NCI-H748 (cell line): ENCODE data around the gene XPNPEP3.

Experiments
- DNase-seq: peaks from one replicate; lab custom pipeline; 2025; ENCODE audit not compliant: unreplicated experiment; lab: John Stamatoyannopoulos, UW

Gene XPNPEP3

DNA sequence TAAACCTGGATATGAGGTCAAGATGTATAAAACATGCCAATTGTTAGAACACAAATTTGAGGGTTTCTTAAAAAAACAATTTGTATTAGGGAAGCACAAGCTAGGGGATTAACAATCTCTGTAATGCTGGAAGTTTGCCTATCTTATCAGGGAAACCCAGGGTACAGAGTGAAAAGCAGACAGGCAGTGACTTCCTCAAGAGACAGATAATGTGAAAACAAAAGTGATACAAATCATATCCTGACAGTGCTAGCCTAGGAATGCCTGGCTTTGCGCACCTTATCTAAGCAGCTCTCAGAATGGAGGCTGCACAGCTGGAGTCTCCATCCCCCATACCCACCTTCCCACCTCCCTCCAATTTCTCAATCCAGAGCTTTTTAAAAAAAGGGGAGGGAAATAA, 71.7 kb downstream of the XPNPEP3 start:
- no peak for DNase-seq

DNA sequence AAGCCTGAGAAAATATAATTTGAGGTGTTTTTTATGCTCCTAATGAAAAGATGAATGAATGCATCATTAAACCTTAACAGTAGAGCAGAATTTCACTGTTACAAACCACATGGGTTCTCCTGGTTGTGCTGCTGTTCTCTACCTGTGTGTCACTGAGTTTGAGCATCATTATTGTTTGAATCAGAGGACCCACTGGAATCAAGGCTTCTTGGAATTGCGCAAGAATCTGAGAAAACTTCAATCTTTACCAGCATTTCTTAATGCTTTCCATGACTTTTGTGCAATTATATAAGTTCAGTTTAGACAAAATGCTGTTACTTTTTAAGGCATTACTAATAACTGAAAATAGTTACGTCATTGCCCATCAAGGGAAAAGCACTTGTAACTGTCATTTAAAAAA, 75.4 kb downstream of the XPNPEP3 start:
- DNase-seq: no peak

GRCh38 chr22:40939202-40939601, 82.3 kb downstream of the XPNPEP3 start:
- no peak for DNase-seq

- peak; percentile 98 for DNase-seq
These were observed 94.2 kb downstream of the XPNPEP3 start, which contains the start of gene RBX1 for GRCh38 chr22:40950962-40951794. Gene RBX1 (plus strand): TSS chr22:40951378. CDS start chr22:40951399, 21 bp downstream.

DNA sequence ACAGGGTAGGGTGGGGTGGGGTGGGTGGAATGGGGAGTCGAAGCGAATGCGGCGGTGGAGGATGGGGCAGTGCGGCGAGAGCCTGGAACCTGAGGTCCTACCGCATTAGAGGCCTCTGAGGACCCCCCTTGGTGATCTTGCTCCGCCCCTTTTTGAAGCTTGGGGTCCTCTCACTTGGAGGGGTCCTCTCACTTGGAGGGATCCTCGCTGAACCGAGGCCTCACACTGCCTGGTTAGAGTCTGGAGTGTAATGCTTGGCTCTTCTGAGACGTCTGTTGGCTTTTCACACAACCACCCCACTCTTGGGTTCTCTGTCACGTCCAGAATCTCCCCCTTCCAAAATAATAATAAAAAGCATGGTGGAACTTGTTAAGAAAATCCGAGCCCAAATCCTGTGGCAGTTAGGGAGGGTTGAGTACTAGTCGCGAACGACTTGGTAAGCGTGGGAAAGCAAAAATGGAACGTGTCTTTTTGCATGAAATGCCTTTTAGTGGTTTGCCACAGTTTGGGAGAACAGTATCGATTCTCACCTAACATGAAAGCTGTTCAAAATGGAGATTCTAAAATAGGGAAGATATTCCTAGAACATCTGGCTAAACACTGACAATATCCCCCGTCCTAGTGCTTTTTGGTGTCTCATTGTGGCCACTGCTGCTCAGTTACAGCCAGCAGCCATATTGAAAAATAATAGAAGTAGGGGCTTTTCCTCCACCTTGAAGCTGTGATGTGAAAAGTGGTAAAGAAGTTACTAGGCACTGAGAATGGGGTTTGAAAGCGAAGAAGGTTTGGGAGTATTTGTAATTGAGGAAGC, 95.1 kb downstream of the XPNPEP3 start:
- peak; percentile 42 for DNase-seq

DNA sequence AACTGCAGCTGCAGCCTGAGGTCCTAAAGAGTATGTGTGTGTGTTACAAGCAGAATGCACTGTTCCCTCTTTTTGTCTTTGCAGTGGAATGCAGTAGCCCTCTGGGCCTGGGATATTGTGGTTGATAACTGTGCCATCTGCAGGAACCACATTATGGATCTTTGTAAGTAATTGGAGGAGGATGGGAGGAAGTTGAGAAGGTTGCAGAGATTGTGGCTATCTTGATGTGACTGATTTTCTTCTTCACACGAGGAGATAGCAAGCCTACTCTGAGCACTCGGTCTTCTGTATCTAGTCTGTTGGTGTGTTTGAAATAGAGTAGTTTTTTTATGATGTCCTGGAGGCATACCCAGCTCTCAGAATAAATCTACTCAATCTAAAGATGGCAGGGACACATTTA, 96.5 kb downstream of the XPNPEP3 start:
- DNase-seq: no peak

- DNase-seq: no peak
These were observed 97.2 kb downstream of the XPNPEP3 start for GRCh38 chr22:40954113-40954512.

- no peak for DNase-seq
These were observed 98.6 kb downstream of the XPNPEP3 start for GRCh38 chr22:40955571-40955970.

DNA sequence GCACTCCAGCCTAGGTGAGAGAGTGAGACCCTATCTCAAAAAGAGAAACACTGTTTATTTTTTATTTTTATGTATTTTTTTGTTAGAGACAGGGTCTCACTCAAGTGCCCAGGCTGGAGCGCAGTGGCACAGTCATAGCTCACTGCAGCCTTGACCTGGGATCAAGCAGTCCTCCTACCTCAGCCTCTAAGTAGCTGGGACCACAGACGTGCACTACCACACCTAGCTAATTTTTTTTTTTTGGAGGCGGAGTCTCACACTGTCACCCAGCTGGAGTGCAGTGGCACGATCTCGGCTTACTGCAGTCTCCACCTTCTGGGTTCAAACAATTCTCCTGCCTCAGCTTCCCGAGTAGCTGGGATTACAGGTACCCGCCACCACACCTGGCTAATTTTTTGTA, 100.7 kb downstream of the XPNPEP3 start:
- DNase-seq: no peak

- no peak for DNase-seq
These were observed 101.4 kb downstream of the XPNPEP3 start for GRCh38 chr22:40958299-40958698.

- DNase-seq: no peak
These were observed 103.2 kb downstream of the XPNPEP3 start for GRCh38 chr22:40960145-40960544.

DNA sequence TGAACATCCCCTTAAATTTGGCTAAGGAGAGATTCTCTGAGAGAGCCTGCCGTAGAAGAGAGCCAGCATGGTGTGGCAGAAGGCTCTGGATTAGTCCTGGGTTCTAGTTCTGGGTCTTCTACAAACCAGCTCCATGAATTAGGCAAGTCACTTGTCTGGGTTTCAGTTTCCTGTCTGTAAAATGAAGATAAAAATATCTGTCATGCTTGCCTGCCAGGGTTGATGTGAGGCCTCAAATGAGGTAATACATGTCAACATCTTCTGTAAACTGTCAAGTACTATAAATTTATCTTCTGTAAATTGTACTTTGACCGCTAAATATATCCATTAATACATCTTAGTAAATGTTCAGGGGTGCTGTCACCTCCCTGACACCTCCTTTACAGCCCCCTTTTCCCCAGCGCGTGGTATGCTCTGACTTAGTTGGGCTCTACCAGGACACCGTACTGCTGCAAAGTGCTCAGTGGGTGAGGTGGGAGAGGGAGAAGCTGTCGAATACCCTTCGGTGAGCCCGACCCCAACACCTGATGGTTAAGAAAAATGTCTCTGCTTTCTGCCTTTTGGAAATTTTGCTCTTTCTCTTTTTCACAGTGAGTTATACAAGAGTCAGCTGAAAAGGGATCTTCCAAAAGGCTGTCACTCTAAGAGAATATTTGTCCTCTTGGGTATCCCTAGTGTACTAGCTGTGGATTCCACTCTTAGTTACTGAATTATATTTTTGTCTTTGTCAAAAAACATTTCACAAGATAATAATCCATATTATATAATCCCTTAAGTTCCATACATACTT, 109.2 kb downstream of the XPNPEP3 start:
- DNase-seq: no peak

DNA sequence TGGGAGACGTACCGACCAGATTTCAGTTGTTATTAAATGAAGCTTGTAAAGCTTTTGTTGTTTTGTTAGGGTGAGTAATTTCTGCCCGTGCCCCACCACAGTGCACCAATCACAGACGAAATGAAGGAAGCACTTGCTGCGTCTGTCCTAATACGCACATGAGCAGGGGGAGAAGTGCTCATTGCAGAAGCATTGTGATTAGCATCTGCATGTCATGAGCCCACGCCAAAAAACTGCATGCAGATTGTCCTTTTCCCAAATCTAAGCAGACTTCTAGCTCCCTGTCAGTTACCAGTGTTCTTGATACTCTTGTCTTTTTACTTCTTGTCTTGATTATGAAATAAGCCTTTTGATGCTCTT, 109.8 kb downstream of the XPNPEP3 start:
- DNase-seq: no peak

- DNase-seq: no peak
These were observed 110.3 kb downstream of the XPNPEP3 start for GRCh38 chr22:40967111-40967760.

DNA sequence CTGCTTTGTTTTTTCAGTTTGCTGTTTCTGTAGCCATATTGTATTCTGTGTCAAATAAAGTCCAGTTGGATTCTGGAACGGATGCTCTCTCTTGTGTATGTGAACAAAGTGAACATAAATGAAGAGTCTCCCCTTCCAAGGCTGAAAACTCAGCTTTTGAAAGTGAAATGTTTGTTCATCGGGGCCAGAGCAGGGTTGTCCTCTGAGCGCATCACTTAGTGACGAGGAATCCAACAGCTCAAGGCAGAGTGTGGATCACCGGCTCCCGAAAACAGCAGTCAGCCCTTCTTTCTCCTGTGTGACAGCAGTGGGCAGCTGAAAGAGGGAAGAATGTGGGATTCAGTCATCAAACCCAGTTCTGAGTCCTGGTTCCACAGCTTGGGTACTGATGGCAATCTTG, 115.6 kb downstream of the XPNPEP3 start:
- no peak for DNase-seq

DNA sequence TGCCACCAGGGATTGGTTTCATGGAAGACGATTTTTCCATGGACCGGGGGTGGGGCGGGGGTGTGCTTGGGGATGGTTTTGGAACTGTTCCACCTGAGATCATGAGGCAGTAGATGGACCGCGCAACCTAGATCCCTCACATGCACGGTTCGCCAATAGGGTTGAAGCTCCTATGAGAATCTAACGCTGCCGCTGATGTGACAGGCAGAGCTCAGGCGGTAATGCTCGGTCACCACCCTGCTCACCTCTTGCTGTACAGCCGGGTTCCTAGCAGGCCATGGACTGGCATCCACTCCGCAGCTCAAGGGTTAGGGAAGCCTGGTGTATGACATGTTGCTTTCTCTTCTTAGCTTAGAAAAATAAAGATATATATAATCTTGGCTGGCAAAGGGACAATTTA, 116.2 kb downstream of the XPNPEP3 start:
- DNase-seq: no peak

DNA sequence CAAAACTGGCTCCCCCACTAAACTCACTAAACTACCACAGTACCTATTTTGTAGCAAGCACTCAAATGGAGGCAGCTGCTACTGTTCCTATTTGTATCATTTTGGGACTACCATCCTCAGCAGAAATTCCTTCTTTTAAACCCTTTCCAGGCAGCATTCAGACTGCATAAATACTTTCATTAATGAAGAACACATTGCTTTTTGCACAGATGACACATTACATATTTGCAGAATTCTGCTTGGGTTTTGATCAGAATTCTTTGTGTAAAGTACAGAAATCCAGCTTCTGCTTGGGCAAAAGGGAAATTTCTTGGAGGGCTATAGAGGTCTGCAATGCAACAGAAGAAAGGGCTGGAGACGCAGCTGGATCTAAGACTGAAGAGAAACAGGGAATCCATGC, 118.4 kb downstream of the XPNPEP3 start:
- no peak for DNase-seq

- DNase-seq: no peak
These were observed 120.1 kb downstream of the XPNPEP3 start for GRCh38 chr22:40976866-40977700.

DNA sequence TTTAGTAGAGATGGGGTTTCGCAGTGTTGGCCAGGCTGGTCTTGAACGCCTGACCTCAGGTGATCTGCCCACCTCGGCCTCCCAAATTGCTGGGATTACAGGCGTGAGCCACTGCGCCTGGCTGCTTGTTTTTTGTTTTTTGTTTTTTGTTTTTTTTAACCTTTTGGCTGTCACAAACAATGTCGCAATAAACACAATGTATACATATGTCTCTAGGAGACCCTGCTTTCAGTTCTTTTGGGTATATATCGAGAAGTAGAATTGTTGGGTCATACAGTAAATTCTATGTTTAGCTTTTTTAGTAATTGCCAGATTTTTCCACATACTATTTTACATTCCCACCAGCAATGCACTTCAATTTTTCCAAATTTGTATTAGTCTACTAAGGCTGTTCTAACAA, 122.2 kb downstream of the XPNPEP3 start:
- DNase-seq: no peak

- no peak for DNase-seq
These were observed 122.9 kb downstream of the XPNPEP3 start for GRCh38 chr22:40979871-40980270.
